ENCODE data around the gene ADAMTS17.

The ADAMTS17 gene

GRCh38 chr15:100249096-100249815 is 92.5 kb downstream of the ADAMTS17 start:
- DNase-seq (ENCODE audit: low read depth in 2 of 2), result no peak

DNA sequence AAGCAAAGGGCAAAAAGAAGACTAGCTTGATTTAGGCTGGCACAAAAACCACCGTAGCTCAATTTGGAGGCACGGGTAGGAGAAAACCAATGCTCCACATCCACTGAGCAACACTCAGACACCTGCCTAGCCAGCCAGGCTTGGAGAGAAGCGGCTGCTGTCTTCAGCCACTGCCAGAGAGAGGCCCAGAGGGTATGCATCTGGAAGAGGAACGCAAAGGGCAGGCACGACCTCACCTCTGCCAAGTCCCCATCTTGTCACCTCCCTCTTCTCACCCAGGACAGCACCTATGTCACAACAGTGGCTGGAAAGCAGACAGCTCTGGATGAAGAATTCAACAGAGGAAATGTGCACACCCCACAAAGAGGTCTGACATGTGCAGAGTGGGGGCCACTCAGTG is 93.5 kb downstream of the ADAMTS17 start:
- no peak for DNase-seq (ENCODE audit: low read depth in 2 of 2)

GRCh38 chr15:100247228-100248225 is 94.2 kb downstream of the ADAMTS17 start:
- no peak for DNase-seq (ENCODE audit: low read depth in 2 of 2)

DNA sequence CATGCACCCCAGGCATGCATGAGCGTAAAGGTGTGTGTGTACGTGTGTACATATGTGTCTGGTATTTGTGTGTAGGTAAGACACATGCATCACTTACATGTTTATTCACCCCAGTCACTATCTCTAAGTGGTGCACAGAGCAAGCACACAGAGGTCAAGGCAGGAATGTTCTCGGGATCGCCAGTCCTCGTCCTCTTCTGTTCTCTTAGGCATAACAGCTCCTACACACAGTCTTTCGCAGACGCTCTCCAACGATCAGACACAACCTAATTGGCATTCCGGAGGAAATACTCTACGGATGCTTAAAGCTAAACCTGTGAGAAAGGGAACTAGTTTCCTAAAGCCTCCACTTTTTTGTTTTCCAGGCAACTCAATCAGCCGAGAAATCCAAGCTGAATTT is 95.9 kb downstream of the ADAMTS17 start:
- no peak for DNase-seq (ENCODE audit: low read depth in 2 of 2)

DNA sequence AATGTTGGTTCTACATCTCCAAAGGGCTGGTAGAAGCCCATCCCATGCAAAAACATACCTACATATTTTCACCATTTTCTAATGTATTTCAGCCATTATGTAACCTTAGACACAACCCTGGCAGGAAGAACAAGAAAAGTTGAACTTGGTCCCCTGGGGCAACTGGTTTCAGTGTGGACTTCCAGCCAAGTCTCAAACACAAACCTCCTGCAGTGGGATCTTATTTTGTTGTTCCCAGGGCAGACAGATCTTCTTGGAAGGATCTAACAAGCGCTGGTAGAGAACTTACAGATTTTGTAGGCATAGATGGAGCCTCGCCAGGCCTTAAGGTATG is 96.3 kb downstream of the ADAMTS17 start:
- no peak for DNase-seq (ENCODE audit: low read depth in 2 of 2)

- DNase-seq (ENCODE audit: low read depth in 2 of 2), result no peak
These were observed 96.8 kb downstream of the ADAMTS17 start for GRCh38 chr15:100244796-100245486.

DNA sequence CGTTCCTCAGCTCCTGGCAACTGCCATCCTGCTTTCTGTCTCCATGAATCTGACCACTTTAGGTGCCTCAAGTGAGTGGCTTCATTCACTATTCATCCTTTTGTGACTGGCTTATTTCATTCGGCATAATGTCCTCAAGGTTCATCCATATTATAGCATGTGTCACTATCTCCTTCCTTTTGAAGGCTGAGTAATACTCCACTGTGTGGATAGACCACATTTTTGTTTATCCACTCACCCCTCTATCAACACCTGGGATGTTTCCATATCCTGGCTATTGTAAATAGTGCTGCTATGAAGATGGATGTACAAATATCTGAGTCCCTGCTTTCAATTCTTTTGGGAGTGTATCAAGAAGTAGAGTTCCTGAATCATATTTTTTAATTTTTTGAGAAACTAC is 98.8 kb downstream of the ADAMTS17 start:
- no peak for DNase-seq (ENCODE audit: low read depth in 2 of 2)

- no peak for DNase-seq (ENCODE audit: low read depth in 2 of 2)
These were observed 99.9 kb downstream of the ADAMTS17 start for GRCh38 chr15:100241572-100242482.

GRCh38 chr15:100236981-100237720 is 104.6 kb downstream of the ADAMTS17 start:
- no peak for DNase-seq (ENCODE audit: low read depth in 2 of 2)

- DNase-seq (ENCODE audit: low read depth in 2 of 2), result no peak
These were observed 106.7 kb downstream of the ADAMTS17 start for GRCh38 chr15:100235030-100235617.

DNA sequence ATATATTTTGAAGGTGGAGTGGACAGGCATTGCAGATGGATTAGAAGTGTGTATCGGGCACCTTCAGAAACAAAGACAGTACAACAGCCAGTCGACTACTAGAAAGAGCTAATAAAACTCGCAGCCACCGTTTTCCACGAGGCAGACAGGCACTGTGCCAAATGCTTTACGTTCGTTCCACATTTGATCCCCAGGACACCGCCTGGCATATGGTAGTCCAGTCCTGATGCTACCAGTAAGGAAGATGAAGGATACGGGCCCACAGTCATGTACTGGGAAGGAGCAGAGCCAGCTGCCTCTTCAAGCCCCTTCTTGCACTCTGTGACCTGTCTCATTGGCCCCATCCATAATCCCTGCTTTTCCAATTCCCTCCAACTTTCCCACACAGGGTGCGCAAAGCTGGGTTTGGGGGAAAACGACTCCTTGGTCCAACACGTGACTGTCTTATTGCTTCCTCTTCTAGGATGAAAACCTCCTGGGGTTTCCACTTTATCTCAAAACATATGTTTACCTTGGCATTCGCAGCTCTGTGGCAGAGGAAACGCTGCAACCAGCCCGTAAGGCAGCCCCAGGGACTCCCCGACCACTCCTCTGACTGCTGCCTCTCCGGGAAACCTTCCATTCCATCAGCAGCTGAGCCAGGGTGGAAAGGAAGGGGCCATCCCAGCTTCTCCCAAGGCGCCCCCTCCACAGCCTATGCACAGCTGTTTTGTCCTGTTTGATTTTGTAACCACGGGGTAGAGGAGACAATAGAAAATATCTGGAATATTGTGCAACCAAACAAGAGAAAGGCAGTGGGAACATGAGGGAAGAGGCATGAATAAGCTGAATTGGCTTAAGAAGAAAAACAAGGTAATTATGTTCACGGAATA is 107.4 kb downstream of the ADAMTS17 start:
- no peak for DNase-seq (ENCODE audit: low read depth in 2 of 2)

GRCh38 chr15:100230784-100231183 is 111.0 kb downstream of the ADAMTS17 start:
- DNase-seq (ENCODE audit: low read depth in 2 of 2), result no peak

DNA sequence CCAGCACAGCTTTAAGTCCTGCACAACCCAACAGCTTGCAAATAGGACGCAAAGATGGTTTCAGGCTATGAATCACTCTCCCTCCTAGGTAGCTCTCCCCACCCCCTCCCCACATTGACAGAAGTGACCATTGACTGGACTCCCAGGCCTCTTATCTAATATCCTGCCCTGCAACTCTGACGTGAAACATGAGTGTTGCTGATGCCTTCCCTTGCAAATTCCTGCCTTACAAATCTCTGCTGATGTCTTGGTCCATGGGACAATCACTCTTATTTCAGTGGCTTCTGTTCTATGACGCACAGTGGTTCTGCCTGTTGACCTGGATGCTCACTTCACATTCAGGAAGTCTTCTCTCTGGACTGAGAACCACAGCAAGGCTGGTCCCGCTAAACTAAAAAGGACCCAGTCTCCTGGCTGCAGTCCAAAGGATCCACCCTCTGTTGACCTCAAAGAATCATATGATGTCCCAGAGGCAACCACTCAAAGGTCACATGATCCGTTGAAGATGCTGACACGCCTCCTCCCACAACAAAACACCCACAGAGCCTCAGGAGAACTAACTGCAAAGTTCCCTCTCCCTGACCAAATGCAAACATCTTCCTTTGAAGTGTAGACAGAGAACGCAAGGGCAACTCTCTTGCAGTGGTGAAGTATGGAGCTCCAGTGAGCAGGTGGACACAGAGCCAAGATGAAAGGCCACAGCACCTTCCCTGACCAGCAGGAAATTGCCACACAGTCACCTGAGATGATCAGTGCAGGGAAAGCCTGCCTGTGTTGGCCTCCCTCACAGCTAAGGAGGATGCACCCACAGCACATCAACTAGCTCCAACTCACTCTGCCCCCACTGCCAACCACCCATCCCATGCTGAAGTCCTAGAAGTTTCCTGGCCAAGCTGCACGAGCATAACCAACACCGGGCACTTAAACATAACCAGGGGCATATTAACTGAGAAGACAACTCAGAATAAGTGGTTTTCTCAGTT is 112.3 kb downstream of the ADAMTS17 start:
- DNase-seq (ENCODE audit: low read depth in 2 of 2), result no peak

- no peak for DNase-seq (ENCODE audit: low read depth in 2 of 2)
These were observed 114.0 kb downstream of the ADAMTS17 start for GRCh38 chr15:100227781-100228180.

DNA sequence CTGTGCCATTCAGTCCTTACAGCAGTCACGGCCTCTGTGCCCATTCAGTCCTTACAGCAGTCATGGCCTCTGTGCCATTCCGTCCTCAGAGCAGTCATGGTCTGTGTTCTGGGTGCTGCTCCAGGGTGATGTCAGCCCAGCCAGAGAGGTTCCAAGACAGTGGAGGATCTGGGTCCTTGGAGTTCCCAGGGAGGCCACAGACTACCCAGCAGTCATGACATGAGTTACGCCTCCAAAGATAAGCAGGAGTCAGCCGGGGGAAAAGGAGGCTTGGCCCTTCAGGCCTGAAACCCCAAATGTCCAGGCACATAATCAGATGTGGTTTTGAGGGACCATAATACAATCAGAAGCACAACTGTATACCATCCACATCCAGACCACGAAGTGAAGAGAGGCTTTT is 115.7 kb downstream of the ADAMTS17 start:
- DNase-seq (ENCODE audit: low read depth in 2 of 2), result no peak

- DNase-seq (ENCODE audit: low read depth in 2 of 2), result no peak
These were observed 117.3 kb downstream of the ADAMTS17 start for GRCh38 chr15:100224206-100225185.

GRCh38 chr15:100222349-100222715 is 119.4 kb downstream of the ADAMTS17 start:
- no peak for DNase-seq (ENCODE audit: low read depth in 2 of 2)

All from stimulated activated CD8-positive, alpha-beta memory T cell treated with anti-CD3 and anti-CD28 coated beads, Interleukin-7, amount 100 ng/mL, for 4 hours (primary cell).